ENCODE measurements around the gene NEUROD2. TPM values are rescaled to one million over a fixed set of nuclear protein-coding genes. Genes with fewer than 3 reads are reported as not detected.
"Not testable (repeated sequence)": the region's sequence is repeated elsewhere in the genome, so short reads cannot be mapped to it uniquely, and the experiment has no call there.

Gene NEUROD2
- total and polyA plus RNA-seq, 8 donors, result 0.03 to 0.31 (median 0.25) TPM; not detected in 5

DNA sequence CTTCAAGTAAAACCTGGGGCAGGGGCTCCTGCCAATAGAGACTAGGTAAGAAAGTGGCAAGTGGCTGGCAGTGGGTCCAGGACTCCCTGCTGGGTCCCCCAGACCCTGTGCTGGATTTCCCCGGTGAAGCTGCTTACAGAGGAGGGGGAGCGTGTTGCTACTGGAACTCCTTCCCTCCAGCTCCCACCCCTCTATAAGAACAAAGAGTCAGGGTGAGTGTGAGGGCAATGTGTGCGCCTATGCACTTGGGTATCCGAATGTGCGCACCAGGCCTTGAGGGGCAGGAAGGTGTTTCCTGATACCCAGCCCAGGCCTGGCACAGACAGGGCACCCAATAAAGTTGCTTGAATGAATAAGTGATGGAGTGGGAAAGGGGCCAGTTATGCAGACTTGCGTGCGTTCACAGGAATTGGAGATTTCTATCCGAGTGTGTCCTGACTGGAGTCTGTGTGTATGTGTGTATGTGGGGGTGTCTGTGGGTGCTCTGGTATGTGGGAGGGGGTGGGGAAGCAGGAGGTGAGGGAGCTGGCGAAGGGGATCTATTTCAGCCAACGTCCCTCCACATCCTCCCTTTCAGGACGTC lies 11.7 kb downstream of the NEUROD2 start:
- intact Hi-C loops (cut with DNase I; ENCODE audit: low total_unique reads), result no loop called here
- no peaks in the 10 kb centered on the region for H3K9me3 ChIP-seq
- WGBS, 5 donors, result 14 to 22% (median 15%) methylated on average over 10 to 11 of the region's 11 CpGs
- H3K27ac ChIP-seq, result no peak overlapping the region
- H3K36me3 ChIP-seq, result no peaks in the 10 kb centered on the region
- no peak for DNase-seq
- H3K4me1 ChIP-seq, result peaks cover 11 to 39% (median 21%) of the 10 kb centered on the region in 4 donors
- no peak overlapping the region for H3K4me3 ChIP-seq
- TF ChIP-seq, protein P1, sequence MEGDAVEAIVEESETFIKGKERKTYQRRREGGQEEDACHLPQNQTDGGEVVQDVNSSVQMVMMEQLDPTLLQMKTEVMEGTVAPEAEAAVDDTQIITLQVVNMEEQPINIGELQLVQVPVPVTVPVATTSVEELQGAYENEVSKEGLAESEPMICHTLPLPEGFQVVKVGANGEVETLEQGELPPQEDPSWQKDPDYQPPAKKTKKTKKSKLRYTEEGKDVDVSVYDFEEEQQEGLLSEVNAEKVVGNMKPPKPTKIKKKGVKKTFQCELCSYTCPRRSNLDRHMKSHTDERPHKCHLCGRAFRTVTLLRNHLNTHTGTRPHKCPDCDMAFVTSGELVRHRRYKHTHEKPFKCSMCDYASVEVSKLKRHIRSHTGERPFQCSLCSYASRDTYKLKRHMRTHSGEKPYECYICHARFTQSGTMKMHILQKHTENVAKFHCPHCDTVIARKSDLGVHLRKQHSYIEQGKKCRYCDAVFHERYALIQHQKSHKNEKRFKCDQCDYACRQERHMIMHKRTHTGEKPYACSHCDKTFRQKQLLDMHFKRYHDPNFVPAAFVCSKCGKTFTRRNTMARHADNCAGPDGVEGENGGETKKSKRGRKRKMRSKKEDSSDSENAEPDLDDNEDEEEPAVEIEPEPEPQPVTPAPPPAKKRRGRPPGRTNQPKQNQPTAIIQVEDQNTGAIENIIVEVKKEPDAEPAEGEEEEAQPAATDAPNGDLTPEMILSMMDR (IDR thresholded peaks at IDR 0.05), result no peak
- TF ChIP-seq EP300 (IDR thresholded peaks at IDR 0.05), result no peak
- TF ChIP-seq POLR2AphosphoS5 (IDR thresholded peaks at IDR 0.05), result no peak
- no peak for TF ChIP-seq POLR2A (IDR thresholded peaks at IDR 0.05)
- peaks cover 35 to 99% (median 75%) of the 10 kb centered on the region in 3 donors for H3K27me3 ChIP-seq

DNA sequence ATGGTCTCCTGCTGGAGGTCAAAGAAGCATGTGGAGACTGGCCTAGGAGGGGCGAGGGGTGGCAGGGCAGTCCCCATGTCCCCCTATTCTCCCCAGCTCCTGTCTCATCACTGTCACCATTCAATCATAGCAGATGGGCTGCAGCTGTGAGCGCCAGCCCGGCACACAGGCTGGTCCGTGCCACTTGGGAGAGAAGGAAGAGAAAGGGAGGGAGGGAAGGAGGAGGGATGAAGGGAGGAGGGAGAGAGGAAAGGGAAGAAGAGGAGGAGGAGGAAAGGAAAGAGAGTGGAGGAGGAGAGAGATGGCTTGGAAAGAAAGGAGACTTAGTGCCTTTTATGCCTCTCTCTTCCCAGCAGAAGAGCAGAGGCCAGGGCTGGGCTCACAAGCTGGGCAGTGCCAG lies 12.4 kb downstream of the NEUROD2 start:
- Histone ChIP-seq H3K27ac (no peak overlapping the region), H3K27me3 (peaks cover 35 to 92% (median 68%) of the 10 kb centered on the region in 3 donors), H3K4me1 (peaks cover 11 to 39% (median 21%) of the 10 kb centered on the region in 4 donors), H3K36me3 (no peaks in the 10 kb centered on the region), H3K9me3 (no peaks in the 10 kb centered on the region), H3K4me3 (no peak overlapping the region)
- DNase-seq, result no peak
- WGBS, 5 donors, result 9 to 21% (median 11%) methylated on average over 4 of the region's 4 CpGs
- intact Hi-C loops (cut with DNase I; ENCODE audit: low total_unique reads), result no loop called here
- TF ChIP-seq, protein P1 (IDR thresholded peaks at IDR 0.05), result no peak
- TF ChIP-seq POLR2AphosphoS5 (IDR thresholded peaks at IDR 0.05), result no peak
- TF ChIP-seq EP300 (IDR thresholded peaks at IDR 0.05), result no peak
- no peak for TF ChIP-seq POLR2A (IDR thresholded peaks at IDR 0.05)

DNA sequence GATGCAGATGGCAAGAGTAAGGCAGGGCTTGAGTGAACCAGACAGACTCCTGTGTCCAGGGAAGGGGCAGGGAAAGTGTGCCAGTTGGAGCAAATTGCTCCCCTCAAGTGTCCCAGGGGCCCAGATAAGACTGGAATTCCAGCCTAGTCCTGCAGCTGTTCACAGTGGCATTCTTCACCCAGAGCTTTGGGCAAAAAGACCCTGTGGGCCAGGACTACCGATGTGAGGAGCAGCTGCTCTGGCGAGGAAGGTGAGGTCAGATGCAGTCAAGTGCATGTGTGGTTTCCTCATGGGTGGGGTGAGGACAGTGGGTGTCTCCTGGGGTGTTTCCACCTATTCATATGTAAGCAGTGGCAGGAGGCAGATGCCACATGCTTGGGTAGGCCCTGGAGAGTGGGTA lies 14.3 kb downstream of the NEUROD2 start:
- Histone ChIP-seq H3K9me3 (no peaks in the 10 kb centered on the region), H3K4me1 (peaks cover 0 to 22% (median 6%) of the 10 kb centered on the region in 4 donors), H3K36me3 (no peaks in the 10 kb centered on the region), H3K27ac (no peak overlapping the region), H3K27me3 (peaks cover 24 to 72% (median 49%) of the 10 kb centered on the region in 3 donors), H3K4me3 (no peak overlapping the region)
- intact Hi-C loops (cut with DNase I; ENCODE audit: low total_unique reads), result no loop called here
- DNase-seq, result no peak
- WGBS, 5 donors, result 59 to 89% (median 68%) methylated on average over 2 of the region's 2 CpGs
- TF ChIP-seq, protein P1 (IDR thresholded peaks at IDR 0.05), result no peak
- TF ChIP-seq POLR2AphosphoS5 (IDR thresholded peaks at IDR 0.05) (no peak), EP300 (IDR thresholded peaks at IDR 0.05) (no peak), POLR2A (IDR thresholded peaks at IDR 0.05) (no peak)

DNA sequence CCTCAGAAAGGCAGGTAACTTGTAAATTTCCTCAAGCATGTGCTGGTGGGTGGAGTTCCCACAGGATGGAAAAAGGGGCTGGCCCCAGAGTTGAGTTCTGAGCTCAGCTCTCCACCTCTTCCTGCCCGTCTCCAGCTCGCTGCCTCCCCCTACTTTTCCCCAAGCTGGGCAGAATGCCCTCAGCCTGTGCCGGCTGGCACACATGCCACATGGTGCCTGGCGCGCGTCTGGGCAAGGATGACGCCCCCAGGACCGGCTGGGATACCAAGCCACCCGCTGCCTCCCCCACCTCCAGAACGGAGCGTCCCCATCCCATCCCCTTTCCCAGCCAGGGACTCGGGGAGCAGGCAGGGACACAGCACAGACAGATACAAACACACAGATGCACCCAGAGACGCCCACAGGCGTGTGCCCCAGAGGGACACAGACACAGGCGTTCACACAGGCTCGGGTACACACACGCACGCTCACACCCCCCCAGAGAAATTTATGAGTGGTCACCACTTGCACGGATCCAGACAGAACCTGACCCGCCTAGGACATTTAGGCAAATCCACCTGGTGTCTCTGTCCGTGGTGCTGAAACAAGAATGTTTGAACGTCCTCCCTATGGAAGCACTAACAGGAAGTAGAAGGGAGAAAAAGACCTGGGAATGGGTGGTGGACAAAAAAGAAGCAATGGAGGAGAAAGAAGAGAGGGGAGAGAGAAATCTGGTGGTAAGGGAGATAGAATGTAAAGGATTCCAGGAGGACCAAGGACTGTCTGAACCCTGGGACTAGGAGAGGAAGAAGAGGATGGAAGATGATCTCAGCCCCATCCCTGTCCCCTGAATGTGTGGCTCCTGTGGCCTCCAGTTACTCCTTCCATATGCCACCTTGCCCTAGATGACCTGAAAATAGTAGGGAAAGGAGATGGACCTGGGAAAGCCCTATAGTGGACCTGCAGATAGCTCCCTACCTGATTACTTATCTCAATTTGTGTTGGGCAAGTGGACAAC lies 15.5 kb downstream of the NEUROD2 start:
- DNase-seq, result peak; percentile 44 to 90
- H3K27ac ChIP-seq, result no peak overlapping the region
- no peaks in the 10 kb centered on the region for H3K9me3 ChIP-seq
- H3K36me3 ChIP-seq, result no peaks in the 10 kb centered on the region
- intact Hi-C loops (cut with DNase I; ENCODE audit: low total_unique reads), result no loop called here
- H3K27me3 ChIP-seq, result peaks cover 16 to 70% (median 38%) of the 10 kb centered on the region in 3 donors
- WGBS, 5 donors, result 2 to 4% (median 3%) methylated on average over 18 to 22 of the region's 22 CpGs
- H3K4me3 ChIP-seq, result no peak overlapping the region
- no peak for TF ChIP-seq POLR2A (IDR thresholded peaks at IDR 0.05)
- TF ChIP-seq, protein P1 (IDR thresholded peaks at IDR 0.05), result no peak
- TF ChIP-seq POLR2AphosphoS5 (IDR thresholded peaks at IDR 0.05), result no peak
- no peak for TF ChIP-seq EP300 (IDR thresholded peaks at IDR 0.05)
- peaks cover 0 to 11% (median 0%) of the 10 kb centered on the region in 4 donors for H3K4me1 ChIP-seq

DNA sequence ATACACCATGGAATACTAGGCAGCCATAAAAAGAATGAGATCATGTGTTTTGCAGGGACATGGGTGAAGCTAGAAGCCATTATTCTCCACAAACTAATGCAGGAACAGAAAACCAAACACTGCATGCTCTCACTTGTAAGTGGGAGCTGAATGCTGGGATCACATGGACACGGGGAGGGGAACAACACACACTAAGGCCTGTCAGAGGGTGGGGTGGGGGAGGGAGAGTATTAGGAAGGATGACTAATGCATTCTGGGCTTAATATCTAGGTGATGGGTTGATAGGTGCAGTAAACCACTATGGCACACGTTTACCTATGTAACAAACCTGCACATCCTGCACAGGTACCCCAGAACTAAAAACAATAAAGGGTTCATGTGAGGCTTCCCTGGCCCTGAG lies 17.5 kb downstream of the NEUROD2 start:
- H3K4me1 ChIP-seq; H3K9me3 ChIP-seq; DNase-seq; H3K36me3 ChIP-seq; intact Hi-C loops (cut with DNase I; ENCODE audit: low total_unique reads); H3K27ac ChIP-seq; H3K4me3 ChIP-seq: not testable (repeated sequence)
- peaks cover 0 to 56% (median 17%) of the 10 kb centered on the region in 3 donors for H3K27me3 ChIP-seq
- WGBS, 5 donors, result 45 to 63% (median 52%) methylated on average over 2 of the region's 2 CpGs
